Panc1 (cell line): ENCODE results near the gene FZD1. TPM values are rescaled to one million over a fixed set of nuclear protein-coding genes. Genes with fewer than 3 reads are reported as not detected.

ENCODE experiments used
- ATAC-seq: fragments of 200-7000 bp; cut with Tn5 transposase; 2 replicates; pipeline ENCODE4 v1.9.1; 2020; ENCODE audit warnings: mild to moderate bottlenecking, moderate library complexity
- BruUV-seq: library from RNA; stranded (reverse); fragments of 400-500 nt; replicated peaks from 2 replicates; lab custom pipeline; 2021; lab: Mats Ljungman, UMichigan
- CTCF ChIA-PET: fragments of 300-600 bp; sonication (Branson Sonifier 250); formaldehyde crosslinking; loops from one replicate; lab custom pipeline; 2022; ENCODE audit warnings: antibody characterized with exemption; lab: Charles Lee
- POLR2A ChIA-PET: fragments of 300-600 bp; sonication (Branson Sonifier 250); formaldehyde crosslinking; loops from one replicate; lab custom pipeline; 2022; ENCODE audit warnings: antibody characterized with exemption; lab: Charles Lee
- DNase-seq: peaks from one replicate; pipeline ENCODE4 v3.0.0-alpha.2; 2010; ENCODE audit warnings: low read depth, low spot score
- H3K27ac ChIP-seq: 2 replicates; pipeline ENCODE4 v1.5.1; 2011; ENCODE audit warnings: mild to moderate bottlenecking, low read length, inconsistent platforms
- H3K27me3 ChIP-seq: fragments of 200-500 bp; sonication (Bioruptor generic); 2 replicates; pipeline ENCODE4 v1.6.0; 2014; ENCODE audit warnings: low read length, inconsistent platforms; ENCODE audit not compliant: control insufficient read depth, insufficient read depth
- H3K36me3 ChIP-seq: fragments of 200-500 bp; sonication (Bioruptor generic); 2 replicates; pipeline ENCODE4 v1.5.1; 2014; ENCODE audit warnings: inconsistent platforms, mild to moderate bottlenecking, low read length, moderate library complexity; ENCODE audit not compliant: control insufficient read depth, insufficient read depth
- H3K4me1 ChIP-seq: 2 replicates; pipeline ENCODE4 v1.5.1; 2011; ENCODE audit warnings: inconsistent platforms, mild to moderate bottlenecking, low read length, moderate library complexity; ENCODE audit not compliant: control insufficient read depth, insufficient read depth
- H3K4me3 ChIP-seq, 2 experiments: 2 replicates each; pipeline ENCODE4 v1.5.1; 2011 to 2012; ENCODE audit warnings: low read depth in 2 of 2, low read length in 2 of 2, mild to moderate bottlenecking in 2 of 2, inconsistent platforms in 1 of 2, moderate library complexity in 1 of 2
- H3K9me3 ChIP-seq: fragments of 200-500 bp; sonication (Bioruptor generic); 2 replicates; pipeline ENCODE4 v1.5.1; 2014; ENCODE audit warnings: low read depth, mild to moderate bottlenecking, inconsistent platforms, low read length, moderate library complexity; ENCODE audit not compliant: control insufficient read depth, insufficient read depth
- POLR2AphosphoS5 ChIP-seq: IDR thresholded peaks from 2 replicates; pipeline ENCODE4 v1.6.1; 2012; ENCODE audit warnings: mild to moderate bottlenecking, low read depth, low read length, moderate library complexity
- SIN3A ChIP-seq: IDR thresholded peaks from 2 replicates; pipeline ENCODE4 v1.6.1; 2012; ENCODE audit warnings: low read depth, mild to moderate bottlenecking, low read length, moderate library complexity, borderline replicate concordance; ENCODE audit not compliant: insufficient read depth
- TCF7L2 ChIP-seq: IDR thresholded peaks from 2 replicates; pipeline ENCODE4 v1.6.1; 2011; ENCODE audit warnings: mild to moderate bottlenecking, low read depth, low read length, inconsistent platforms
- in situ Hi-C: cut with HindIII; loops from 2 replicates; pipeline ENCODE4 v1.10.0; 2016; ENCODE audit warnings: low sequenced_read_pairs, low pct_unique_long_range_greater_than_20kb
- intact Hi-C: fragments of 100-400 bp; cut with micrococcal nuclease; formaldehyde crosslinking; loops from one replicate; pipeline ENCODE4 v1.10.0; 2022; ENCODE audit not compliant: unreplicated experiment
- total RNA-seq: library from RNA; stranded (reverse); gene quantifications from one replicate; pipeline ENCODE4 v1.2.1, GENCODE V29; 2021; ENCODE audit not compliant: unreplicated experiment
- TF ChIP-seq, protein P1 (sequence below), 2 experiments: IDR thresholded peaks; 2 replicates each; pipeline ENCODE4 v1.6.1; 2011 to 2012; ENCODE audit warnings: low read depth in 2 of 2, control low read depth in 1 of 2, low read length in 1 of 2, mild to moderate bottlenecking in 1 of 2, moderate library complexity in 1 of 2; ENCODE audit not compliant: insufficient read depth in 1 of 2
- TF ChIP-seq, protein P2 (sequence below): fragments of 450-650 bp; IDR thresholded peaks from 2 replicates; pipeline ENCODE4 v1.5.1; 2017; ENCODE audit warnings: mild to moderate bottlenecking

The FZD1 gene
- total RNA-seq, 1 experiment from 2014 or later = 1.8 TPM

DNA sequence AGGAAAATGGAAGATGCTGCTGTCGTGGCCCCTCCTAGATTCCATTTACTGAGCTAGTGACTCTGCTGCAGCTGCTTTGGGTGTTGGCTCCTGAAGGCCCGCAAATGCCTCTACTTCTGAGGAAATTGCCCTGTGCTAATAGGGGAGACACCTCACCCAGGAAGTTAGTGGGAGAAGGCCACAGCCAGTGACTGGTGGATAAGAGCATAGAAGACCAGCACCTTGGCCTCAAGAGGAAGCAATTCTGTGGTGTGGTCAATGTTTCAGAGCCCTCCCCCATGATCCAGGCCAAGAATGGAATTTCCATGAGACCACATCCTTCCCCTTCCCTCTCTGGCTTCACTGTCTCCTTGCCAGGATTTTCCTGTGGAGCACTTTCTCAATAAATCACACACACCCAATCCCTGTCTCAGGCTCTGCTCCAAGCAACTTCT, 25.0 kb upstream of the FZD1 start:
- CTCF ChIA-PET = no interaction called here
- no TSS peak for BruUV-seq
- ATAC-seq (no peak), DNase-seq (no peak)
- POLR2A ChIA-PET = no interaction called here
- Histone ChIP-seq H3K4me3 (no peak overlapping the region), H3K36me3 (no peaks in the 10 kb centered on the region), H3K9me3 (no peaks in the 10 kb centered on the region), H3K27me3 (0 out of 2 replicates have a peak, but pooled peaks cover 2% of the 10 kb centered on the region), H3K4me1 (no peaks in the 10 kb centered on the region), H3K27ac (no peak overlapping the region)
- in situ Hi-C loops = no loop called here
- intact Hi-C loops = no loop called here
- TF ChIP-seq SIN3A = no peak
- TF ChIP-seq TCF7L2 = no peak
- TF ChIP-seq, protein P1, sequence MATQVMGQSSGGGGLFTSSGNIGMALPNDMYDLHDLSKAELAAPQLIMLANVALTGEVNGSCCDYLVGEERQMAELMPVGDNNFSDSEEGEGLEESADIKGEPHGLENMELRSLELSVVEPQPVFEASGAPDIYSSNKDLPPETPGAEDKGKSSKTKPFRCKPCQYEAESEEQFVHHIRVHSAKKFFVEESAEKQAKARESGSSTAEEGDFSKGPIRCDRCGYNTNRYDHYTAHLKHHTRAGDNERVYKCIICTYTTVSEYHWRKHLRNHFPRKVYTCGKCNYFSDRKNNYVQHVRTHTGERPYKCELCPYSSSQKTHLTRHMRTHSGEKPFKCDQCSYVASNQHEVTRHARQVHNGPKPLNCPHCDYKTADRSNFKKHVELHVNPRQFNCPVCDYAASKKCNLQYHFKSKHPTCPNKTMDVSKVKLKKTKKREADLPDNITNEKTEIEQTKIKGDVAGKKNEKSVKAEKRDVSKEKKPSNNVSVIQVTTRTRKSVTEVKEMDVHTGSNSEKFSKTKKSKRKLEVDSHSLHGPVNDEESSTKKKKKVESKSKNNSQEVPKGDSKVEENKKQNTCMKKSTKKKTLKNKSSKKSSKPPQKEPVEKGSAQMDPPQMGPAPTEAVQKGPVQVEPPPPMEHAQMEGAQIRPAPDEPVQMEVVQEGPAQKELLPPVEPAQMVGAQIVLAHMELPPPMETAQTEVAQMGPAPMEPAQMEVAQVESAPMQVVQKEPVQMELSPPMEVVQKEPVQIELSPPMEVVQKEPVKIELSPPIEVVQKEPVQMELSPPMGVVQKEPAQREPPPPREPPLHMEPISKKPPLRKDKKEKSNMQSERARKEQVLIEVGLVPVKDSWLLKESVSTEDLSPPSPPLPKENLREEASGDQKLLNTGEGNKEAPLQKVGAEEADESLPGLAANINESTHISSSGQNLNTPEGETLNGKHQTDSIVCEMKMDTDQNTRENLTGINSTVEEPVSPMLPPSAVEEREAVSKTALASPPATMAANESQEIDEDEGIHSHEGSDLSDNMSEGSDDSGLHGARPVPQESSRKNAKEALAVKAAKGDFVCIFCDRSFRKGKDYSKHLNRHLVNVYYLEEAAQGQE (IDR thresholded peaks at IDR 0.05; ENCODE audit: insufficient read depth in 1 of 2, low read depth in 2 of 2, low read length in 1 of 2) = no peak
- TF ChIP-seq, protein P2, sequence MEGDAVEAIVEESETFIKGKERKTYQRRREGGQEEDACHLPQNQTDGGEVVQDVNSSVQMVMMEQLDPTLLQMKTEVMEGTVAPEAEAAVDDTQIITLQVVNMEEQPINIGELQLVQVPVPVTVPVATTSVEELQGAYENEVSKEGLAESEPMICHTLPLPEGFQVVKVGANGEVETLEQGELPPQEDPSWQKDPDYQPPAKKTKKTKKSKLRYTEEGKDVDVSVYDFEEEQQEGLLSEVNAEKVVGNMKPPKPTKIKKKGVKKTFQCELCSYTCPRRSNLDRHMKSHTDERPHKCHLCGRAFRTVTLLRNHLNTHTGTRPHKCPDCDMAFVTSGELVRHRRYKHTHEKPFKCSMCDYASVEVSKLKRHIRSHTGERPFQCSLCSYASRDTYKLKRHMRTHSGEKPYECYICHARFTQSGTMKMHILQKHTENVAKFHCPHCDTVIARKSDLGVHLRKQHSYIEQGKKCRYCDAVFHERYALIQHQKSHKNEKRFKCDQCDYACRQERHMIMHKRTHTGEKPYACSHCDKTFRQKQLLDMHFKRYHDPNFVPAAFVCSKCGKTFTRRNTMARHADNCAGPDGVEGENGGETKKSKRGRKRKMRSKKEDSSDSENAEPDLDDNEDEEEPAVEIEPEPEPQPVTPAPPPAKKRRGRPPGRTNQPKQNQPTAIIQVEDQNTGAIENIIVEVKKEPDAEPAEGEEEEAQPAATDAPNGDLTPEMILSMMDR = no peak

DNA sequence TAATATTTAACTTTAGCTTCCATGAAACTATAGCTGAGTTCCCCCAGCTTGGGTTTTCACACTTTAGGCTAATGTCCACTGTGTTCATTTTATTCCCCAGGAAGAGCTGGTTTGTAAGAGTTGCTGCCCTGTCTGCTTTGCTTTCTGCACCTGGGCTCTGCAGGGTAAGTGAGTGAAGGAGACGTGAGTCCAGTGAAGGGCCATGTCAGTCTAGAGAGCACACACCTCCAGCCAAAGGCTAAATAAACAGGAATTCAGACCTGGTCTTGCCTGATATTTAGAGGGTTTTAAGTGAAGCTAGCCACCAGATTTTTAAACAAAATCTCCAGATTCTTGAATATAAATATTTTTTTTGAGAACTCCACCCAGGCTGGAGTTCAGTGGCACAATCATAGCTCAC, 24.5 kb upstream of the FZD1 start:
- TF ChIP-seq, protein P2 = no peak
- no peak for TF ChIP-seq SIN3A
- TF ChIP-seq POLR2AphosphoS5 = no peak
- TF ChIP-seq, protein P1 (IDR thresholded peaks at IDR 0.05; ENCODE audit: insufficient read depth in 1 of 2, low read depth in 2 of 2, low read length in 1 of 2) = no peak
- TF ChIP-seq TCF7L2 = no peak
- no peak overlapping the region for H3K27ac ChIP-seq
- H3K9me3 ChIP-seq = no peaks in the 10 kb centered on the region
- BruUV-seq = no TSS peak
- ATAC-seq (no peak), DNase-seq (no peak)
- H3K36me3 ChIP-seq = no peaks in the 10 kb centered on the region
- in situ Hi-C loops = no loop called here
- no peaks in the 10 kb centered on the region for H3K4me1 ChIP-seq
- intact Hi-C loops = no loop called here
- ChIA-PET CTCF (no interaction called here), POLR2A (no interaction called here)
- H3K27me3 ChIP-seq = 0 out of 2 replicates have a peak, but pooled peaks cover 2% of the 10 kb centered on the region
- no peak overlapping the region for H3K4me3 ChIP-seq
